ENCODE measurements around the gene EPSTI1. TPM values are rescaled to one million over a fixed set of nuclear protein-coding genes. Genes with fewer than 3 reads are reported as not detected.

Gene EPSTI1
- total RNA-seq, 1 experiment from 2014 or later, result 1.9 TPM

- TF ChIP-seq CTCF (conservative IDR thresholded peaks at IDR 0.05; ENCODE audit: low read depth, low read length) (no peak), EZH2phosphoT487 (IDR thresholded peaks at IDR 0.05; ENCODE audit: borderline replicate concordance, low read length) (no peak), EZH2 (IDR thresholded peaks at IDR 0.05; ENCODE audit: low read length, unreplicated experiment) (no peak)
- DNase-seq (peak; percentile 59), ATAC-seq (peak; percentile 24; the same call in 1 of the 2 replicates)
- no TSS peak for BruUV-seq (replicated peaks)
- intact Hi-C loops (cut with micrococcal nuclease), result loop anchor here (10.0 kb wide), 1 partner anchor 912 kb away; no protein-coding TSS in a partner anchor
- H3K9me2 ChIP-seq (replicated peaks; ENCODE audit: low read length), result no peaks in the 10 kb centered on the region
- POLR2A ChIA-PET (ENCODE audit: unreplicated experiment), result no interaction called here
- H2AFZ ChIP-seq (ENCODE audit: low read length), result no peak overlapping the region
- H3K4me1 ChIP-seq (ENCODE audit: insufficient read depth, low read length), result peaks cover 24% of the 10 kb centered on the region
- H3K4me3 ChIP-seq (ENCODE audit: low read length), result no peak overlapping the region
- no peaks in the 10 kb centered on the region for H3K27me3 ChIP-seq (ENCODE audit: low read length)
- H3K79me2 ChIP-seq (ENCODE audit: low read length), result no peaks in the 10 kb centered on the region
- no peak overlapping the region; the same call in 1 of the 2 replicates for H3K4me2 ChIP-seq (ENCODE audit: low read length)
- CTCF ChIA-PET, result no interaction called here
- no peaks in the 10 kb centered on the region for H3K36me3 ChIP-seq (ENCODE audit: low read depth, low read length)
- no peak overlapping the region for H3K27ac ChIP-seq (ENCODE audit: low read length)
- no peaks in the 10 kb centered on the region for H3K9me3 ChIP-seq (ENCODE audit: low read length)
- H3K9ac ChIP-seq (ENCODE audit: low read length), result no peak overlapping the region
- H4K20me1 ChIP-seq (ENCODE audit: low read length), result no peaks in the 10 kb centered on the region
- no peaks in the 10 kb centered on the region for H3F3A ChIP-seq (ENCODE audit: low read length, unreplicated experiment)
These were observed 99.3 kb downstream of the EPSTI1 start for GRCh38 chr13:42892760-42893159.

DNA sequence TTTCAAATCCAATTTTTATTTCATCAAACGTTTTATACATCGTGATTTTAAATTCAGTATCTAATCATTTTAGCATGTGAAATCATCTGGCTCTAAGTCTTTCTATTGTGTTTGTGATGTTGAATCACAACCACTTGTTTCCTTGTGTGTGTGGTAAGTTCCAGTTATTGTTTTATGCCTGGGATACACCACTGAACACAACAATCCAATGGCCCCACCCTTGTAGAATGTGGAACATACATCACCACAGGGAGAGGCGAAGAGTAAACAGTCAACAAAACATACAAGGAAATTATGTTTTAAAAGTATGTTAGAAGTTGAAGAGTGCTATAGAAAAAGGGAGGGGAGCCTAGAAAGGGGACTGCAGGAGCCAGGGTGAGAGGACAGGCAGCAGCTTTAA lies 100.5 kb downstream of the EPSTI1 start:
- H3K9ac ChIP-seq (ENCODE audit: low read length), result no peak overlapping the region
- H3K27ac ChIP-seq (ENCODE audit: low read length), result no peak overlapping the region
- intact Hi-C loops (cut with micrococcal nuclease), result loop anchor here (10.0 kb wide), 1 partner anchor 913 kb away; no protein-coding TSS in a partner anchor
- H3K9me2 ChIP-seq (replicated peaks; ENCODE audit: low read length), result no peaks in the 10 kb centered on the region
- ChIA-PET CTCF (no interaction called here), POLR2A (ENCODE audit: unreplicated experiment) (no interaction called here)
- BruUV-seq (replicated peaks), result no TSS peak
- H3K79me2 ChIP-seq (ENCODE audit: low read length), result no peaks in the 10 kb centered on the region
- TF ChIP-seq CTCF (conservative IDR thresholded peaks at IDR 0.05; ENCODE audit: low read depth, low read length) (no peak), EZH2phosphoT487 (IDR thresholded peaks at IDR 0.05; ENCODE audit: borderline replicate concordance, low read length) (no peak), EZH2 (IDR thresholded peaks at IDR 0.05; ENCODE audit: low read length, unreplicated experiment) (no peak)
- H3K36me3 ChIP-seq (ENCODE audit: low read depth, low read length), result no peaks in the 10 kb centered on the region
- no peaks in the 10 kb centered on the region for H3K9me3 ChIP-seq (ENCODE audit: low read length)
- DNase-seq (no peak), ATAC-seq (no peak)
- H3K4me1 ChIP-seq (ENCODE audit: insufficient read depth, low read length), result peaks cover 24% of the 10 kb centered on the region
- H3K4me2 ChIP-seq (ENCODE audit: low read length), result no peak overlapping the region
- no peaks in the 10 kb centered on the region for H4K20me1 ChIP-seq (ENCODE audit: low read length)
- H2AFZ ChIP-seq (ENCODE audit: low read length), result no peak overlapping the region
- no peak overlapping the region for H3K4me3 ChIP-seq (ENCODE audit: low read length)
- H3F3A ChIP-seq (ENCODE audit: low read length, unreplicated experiment), result no peaks in the 10 kb centered on the region
- H3K27me3 ChIP-seq (ENCODE audit: low read length), result no peaks in the 10 kb centered on the region

GRCh38 chr13:42885325-42885724 lies 106.7 kb downstream of the EPSTI1 start:
- BruUV-seq (replicated peaks), result no TSS peak
- CTCF ChIA-PET, result no interaction called here

More at GRCh38 chr13:42885325-42885724, 106.7 kb downstream of the EPSTI1 start:
- H2AFZ ChIP-seq (ENCODE audit: low read length), result no peak overlapping the region
- intact Hi-C loops (cut with micrococcal nuclease), result no loop called here
- no peaks in the 10 kb centered on the region; the same call in 1 of the 2 replicates for H3K4me1 ChIP-seq (ENCODE audit: insufficient read depth, low read length)
- H3F3A ChIP-seq (ENCODE audit: low read length, unreplicated experiment), result no peaks in the 10 kb centered on the region
- TF ChIP-seq EZH2phosphoT487 (IDR thresholded peaks at IDR 0.05; ENCODE audit: borderline replicate concordance, low read length), result no peak
- no peak for TF ChIP-seq CTCF (conservative IDR thresholded peaks at IDR 0.05; ENCODE audit: low read depth, low read length)
- no peak for TF ChIP-seq EZH2 (IDR thresholded peaks at IDR 0.05; ENCODE audit: low read length, unreplicated experiment)
- no peak overlapping the region for H3K4me2 ChIP-seq (ENCODE audit: low read length)
- H3K9me2 ChIP-seq (replicated peaks; ENCODE audit: low read length), result no peaks in the 10 kb centered on the region
- H3K27ac ChIP-seq (ENCODE audit: low read length), result no peak overlapping the region
- no peaks in the 10 kb centered on the region for H3K36me3 ChIP-seq (ENCODE audit: low read depth, low read length)
- DNase-seq (no peak), ATAC-seq (no peak)
- POLR2A ChIA-PET (ENCODE audit: unreplicated experiment), result no interaction called here
- H3K9me3 ChIP-seq (ENCODE audit: low read length), result no peaks in the 10 kb centered on the region
- no peaks in the 10 kb centered on the region for H3K27me3 ChIP-seq (ENCODE audit: low read length)
- no peak overlapping the region for H3K9ac ChIP-seq (ENCODE audit: low read length)
- H3K4me3 ChIP-seq (ENCODE audit: low read length), result no peak overlapping the region
- H3K79me2 ChIP-seq (ENCODE audit: low read length), result no peaks in the 10 kb centered on the region
- no peaks in the 10 kb centered on the region for H4K20me1 ChIP-seq (ENCODE audit: low read length)

Measured in PC-3 (cell line).